ENCODE data around the gene PRKAG2.

Gene PRKAG2

DNA sequence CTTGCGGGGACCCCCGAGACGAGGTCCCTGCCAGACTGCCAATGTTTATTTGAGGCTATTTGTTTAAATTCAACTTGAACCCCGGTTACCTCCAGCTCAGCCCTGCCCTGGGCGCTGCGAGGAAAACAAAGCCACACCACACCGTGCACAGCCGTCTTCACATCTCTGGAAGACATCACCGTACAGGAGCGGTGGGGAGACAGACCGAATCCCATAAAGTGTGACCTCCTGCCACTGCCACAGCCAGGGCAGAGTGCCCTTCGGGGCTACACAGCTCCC is 40.0 kb downstream of the PRKAG2 start:
- Histone ChIP-seq H3K27ac (ENCODE audit: low read depth, low read length) (no peak overlapping the region), H3K4me1 (ENCODE audit: control insufficient read depth in 5 of 5, insufficient read depth in 5 of 5, low read length in 5 of 5) (peaks cover 0 to 28% (median 18%) of the 10 kb centered on the region in 5 donors), H3K4me3 (ENCODE audit: low read depth in 1 of 5, low read length in 5 of 5) (no peak overlapping the region), H3K27me3 (ENCODE audit: control insufficient read depth in 5 of 5, insufficient read depth in 4 of 5, low read length in 5 of 5) (no peaks in the 10 kb centered on the region), H3K9me3 (ENCODE audit: control insufficient read depth in 5 of 5, low read length in 5 of 5) (no peaks in the 10 kb centered on the region), H3K36me3 (ENCODE audit: control insufficient read depth in 5 of 5, insufficient read depth in 5 of 5, low read length in 5 of 5) (peaks cover 0 to 13% (median 7%) of the 10 kb centered on the region in 5 donors), H3K9ac (ENCODE audit: low read length in 5 of 5) (no peak overlapping the region)

DNA sequence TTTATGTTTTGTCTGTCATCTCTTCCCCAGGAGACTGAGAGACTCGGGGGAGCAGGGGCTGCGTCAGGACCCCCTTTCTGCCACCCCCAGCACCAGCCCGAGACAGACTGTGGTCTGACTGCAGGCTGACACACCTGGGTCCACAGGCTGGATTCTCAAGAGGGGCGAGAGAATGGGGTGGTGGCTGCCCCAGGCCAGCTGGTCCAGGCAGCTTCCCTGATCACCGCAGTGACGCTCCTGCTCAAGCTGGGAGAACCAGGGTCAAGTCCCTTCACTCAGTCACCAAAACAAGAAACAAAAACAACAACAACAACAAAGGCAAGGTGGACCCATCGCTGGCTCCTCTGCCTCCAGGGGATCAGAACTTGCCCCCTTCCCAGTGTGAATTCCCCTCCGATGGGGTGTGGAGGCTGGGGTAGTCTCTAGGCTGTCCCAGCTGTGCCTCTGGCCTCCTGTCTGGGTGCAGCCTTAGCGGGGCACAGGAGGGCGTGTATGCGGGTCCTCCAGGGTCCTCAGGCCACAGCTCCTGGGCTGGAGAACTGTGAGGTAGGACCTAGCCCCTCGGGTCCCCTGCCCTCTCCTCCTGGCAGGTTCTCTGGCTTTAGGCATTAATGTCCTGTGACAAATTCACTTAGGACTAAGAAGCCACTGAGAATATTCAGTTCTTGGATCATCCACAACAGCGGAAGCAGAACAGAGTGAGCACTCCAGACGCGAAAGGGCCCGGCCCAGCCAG is 40.6 kb downstream of the PRKAG2 start:
- no peaks in the 10 kb centered on the region for H3K9me3 ChIP-seq (ENCODE audit: control insufficient read depth in 5 of 5, low read length in 5 of 5)
- H3K4me1 ChIP-seq (ENCODE audit: control insufficient read depth in 5 of 5, insufficient read depth in 5 of 5, low read length in 5 of 5) = peaks cover 0 to 28% (median 18%) of the 10 kb centered on the region in 5 donors
- no peak overlapping the region for H3K4me3 ChIP-seq (ENCODE audit: low read depth in 1 of 5, low read length in 5 of 5)
- H3K27me3 ChIP-seq (ENCODE audit: control insufficient read depth in 5 of 5, insufficient read depth in 4 of 5, low read length in 5 of 5) = no peaks in the 10 kb centered on the region
- no peak overlapping the region for H3K9ac ChIP-seq (ENCODE audit: low read length in 5 of 5)
- peaks cover 0 to 13% (median 6%) of the 10 kb centered on the region in 5 donors for H3K36me3 ChIP-seq (ENCODE audit: control insufficient read depth in 5 of 5, insufficient read depth in 5 of 5, low read length in 5 of 5)
- no peak overlapping the region for H3K27ac ChIP-seq (ENCODE audit: low read depth, low read length)

DNA sequence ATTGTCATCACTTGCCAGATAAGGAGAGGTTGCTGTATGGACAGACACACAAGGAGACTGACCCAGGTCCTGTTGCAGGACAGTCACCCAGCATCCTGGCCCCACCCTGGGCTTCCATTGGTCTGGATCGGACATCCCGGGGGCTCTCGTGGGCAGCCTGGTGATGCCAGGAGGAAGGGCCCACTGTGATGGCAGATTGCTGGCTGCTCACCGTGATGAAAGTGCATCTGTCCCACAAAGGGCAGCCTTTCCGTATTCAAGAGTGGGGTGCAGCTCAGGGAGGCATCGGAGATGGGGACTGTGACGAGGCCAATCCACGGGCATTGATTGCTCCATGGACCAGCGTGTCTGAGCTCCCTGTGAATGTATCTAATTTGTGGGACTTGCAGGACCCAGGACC is 41.3 kb downstream of the PRKAG2 start:
- H3K4me1 ChIP-seq (ENCODE audit: control insufficient read depth in 5 of 5, insufficient read depth in 5 of 5, low read length in 5 of 5) = peaks cover 0 to 28% (median 18%) of the 10 kb centered on the region in 5 donors
- H3K9me3 ChIP-seq (ENCODE audit: control insufficient read depth in 5 of 5, low read length in 5 of 5) = no peaks in the 10 kb centered on the region
- no peak overlapping the region for H3K27ac ChIP-seq (ENCODE audit: low read depth, low read length)
- no peak overlapping the region for H3K9ac ChIP-seq (ENCODE audit: low read length in 5 of 5)
- no peak overlapping the region for H3K4me3 ChIP-seq (ENCODE audit: low read depth in 1 of 5, low read length in 5 of 5)
- no peaks in the 10 kb centered on the region for H3K27me3 ChIP-seq (ENCODE audit: control insufficient read depth in 5 of 5, insufficient read depth in 4 of 5, low read length in 5 of 5)
- peaks cover 0 to 13% (median 6%) of the 10 kb centered on the region in 5 donors for H3K36me3 ChIP-seq (ENCODE audit: control insufficient read depth in 5 of 5, insufficient read depth in 5 of 5, low read length in 5 of 5)

DNA sequence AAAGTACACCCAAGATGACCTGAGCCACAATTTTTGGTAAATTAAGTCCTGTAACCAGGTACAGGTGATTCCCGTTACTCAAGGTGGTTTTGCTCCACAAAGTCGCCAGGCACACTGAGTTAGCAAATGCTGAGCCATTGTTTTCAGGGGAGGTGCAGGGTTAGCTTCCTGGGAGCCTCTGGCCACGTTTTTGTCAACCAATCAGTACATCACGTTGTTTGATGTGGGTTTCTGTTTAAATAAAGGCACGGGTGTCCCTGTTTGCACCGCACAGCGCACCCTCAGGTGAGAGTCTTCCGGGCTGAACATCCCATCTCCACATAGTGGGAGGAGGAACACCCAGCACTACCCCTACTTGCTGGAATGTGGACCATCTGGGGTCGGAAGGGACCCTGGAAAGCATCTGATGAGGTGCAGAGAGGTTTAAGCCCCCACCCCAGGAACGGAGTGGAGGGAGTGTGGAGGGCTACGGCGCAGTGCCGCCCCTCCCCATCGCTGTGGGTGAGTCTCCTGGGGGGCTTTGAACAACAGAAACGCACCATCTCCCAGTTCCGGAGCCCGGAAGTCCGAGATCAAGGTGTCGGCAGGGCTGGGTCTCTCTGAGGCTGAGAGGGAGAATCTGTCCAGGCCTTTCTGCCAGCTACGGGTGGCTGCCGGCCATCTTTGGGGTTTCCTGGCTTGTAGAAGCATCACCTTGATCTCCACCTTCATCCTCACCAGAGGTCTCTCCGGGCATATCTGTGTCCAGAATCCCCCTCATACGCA is 42.5 kb downstream of the PRKAG2 start:
- Histone ChIP-seq H3K4me3 (ENCODE audit: low read depth in 1 of 5, low read length in 5 of 5) (no peak overlapping the region), H3K4me1 (ENCODE audit: control insufficient read depth in 5 of 5, insufficient read depth in 5 of 5, low read length in 5 of 5) (peaks cover 0 to 21% (median 15%) of the 10 kb centered on the region in 5 donors), H3K27ac (ENCODE audit: low read depth, low read length) (no peak overlapping the region), H3K9ac (ENCODE audit: low read length in 5 of 5) (no peak overlapping the region), H3K27me3 (ENCODE audit: control insufficient read depth in 5 of 5, insufficient read depth in 4 of 5, low read length in 5 of 5) (no peaks in the 10 kb centered on the region), H3K9me3 (ENCODE audit: control insufficient read depth in 5 of 5, low read length in 5 of 5) (no peaks in the 10 kb centered on the region), H3K36me3 (ENCODE audit: control insufficient read depth in 5 of 5, insufficient read depth in 5 of 5, low read length in 5 of 5) (peaks cover 0 to 13% (median 6%) of the 10 kb centered on the region in 5 donors)

DNA sequence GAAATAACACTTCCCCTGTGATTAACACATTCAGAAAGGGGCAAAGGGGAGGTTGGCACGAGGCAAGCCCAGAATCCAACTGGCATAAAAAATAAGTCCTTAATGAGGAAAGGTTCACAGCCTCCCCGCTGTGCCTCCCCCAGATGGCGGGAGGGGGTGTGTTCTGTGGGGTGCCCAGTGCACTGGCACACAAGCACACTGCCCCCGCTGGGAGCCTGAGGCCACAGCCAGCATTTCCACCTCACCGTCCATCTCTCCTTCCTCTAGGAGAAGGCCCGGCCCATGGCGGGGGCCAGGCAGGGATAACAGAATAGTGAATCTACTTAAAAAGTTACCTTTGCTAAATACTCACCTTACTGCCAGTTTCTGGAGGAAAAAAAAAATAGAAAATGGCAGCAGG is 43.2 kb downstream of the PRKAG2 start:
- peaks cover 0 to 13% (median 6%) of the 10 kb centered on the region in 5 donors for H3K36me3 ChIP-seq (ENCODE audit: control insufficient read depth in 5 of 5, insufficient read depth in 5 of 5, low read length in 5 of 5)
- peaks cover 0 to 14% (median 11%) of the 10 kb centered on the region in 5 donors for H3K4me1 ChIP-seq (ENCODE audit: control insufficient read depth in 5 of 5, insufficient read depth in 5 of 5, low read length in 5 of 5)
- no peaks in the 10 kb centered on the region for H3K27me3 ChIP-seq (ENCODE audit: control insufficient read depth in 5 of 5, insufficient read depth in 4 of 5, low read length in 5 of 5)

DNA sequence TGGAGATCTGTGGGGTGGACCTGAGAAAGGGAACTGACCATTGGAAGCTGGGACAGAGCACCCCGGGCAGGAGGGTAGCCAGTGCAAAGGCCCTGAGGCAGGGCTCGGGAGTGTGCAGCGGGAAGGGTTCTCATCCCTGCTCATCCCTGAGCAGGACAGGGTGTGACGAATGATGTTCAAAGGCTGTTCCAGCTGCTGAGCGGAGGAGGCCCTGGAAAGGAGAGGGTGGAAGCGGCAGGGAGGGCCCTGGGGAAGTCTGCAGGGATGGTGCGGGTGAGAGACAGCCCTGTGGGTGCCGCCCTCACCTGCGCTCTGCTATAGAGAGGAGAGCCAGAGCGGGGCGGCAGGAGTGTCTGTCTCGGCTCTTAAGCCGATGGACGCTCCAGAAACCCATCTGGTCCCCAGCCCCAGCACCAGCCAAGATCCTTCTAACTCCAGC is 43.7 kb downstream of the PRKAG2 start:
- Histone ChIP-seq H3K36me3 (ENCODE audit: control insufficient read depth in 5 of 5, insufficient read depth in 5 of 5, low read length in 5 of 5) (peaks cover 0 to 13% (median 6%) of the 10 kb centered on the region in 5 donors), H3K9ac (ENCODE audit: low read length in 5 of 5) (no peak overlapping the region), H3K27me3 (ENCODE audit: control insufficient read depth in 5 of 5, insufficient read depth in 4 of 5, low read length in 5 of 5) (no peaks in the 10 kb centered on the region), H3K9me3 (ENCODE audit: control insufficient read depth in 5 of 5, low read length in 5 of 5) (no peaks in the 10 kb centered on the region), H3K27ac (ENCODE audit: low read depth, low read length) (no peak overlapping the region), H3K4me1 (ENCODE audit: control insufficient read depth in 5 of 5, insufficient read depth in 5 of 5, low read length in 5 of 5) (peaks cover 0 to 10% (median 8%) of the 10 kb centered on the region in 5 donors), H3K4me3 (ENCODE audit: low read depth in 1 of 5, low read length in 5 of 5) (no peak overlapping the region)

More for the DNA sequence above, 43.2 kb downstream of the PRKAG2 start:
- Histone ChIP-seq H3K9ac (ENCODE audit: low read length in 5 of 5) (no peak overlapping the region), H3K4me3 (ENCODE audit: low read depth in 1 of 5, low read length in 5 of 5) (no peak overlapping the region), H3K9me3 (ENCODE audit: control insufficient read depth in 5 of 5, low read length in 5 of 5) (no peaks in the 10 kb centered on the region), H3K27ac (ENCODE audit: low read depth, low read length) (no peak overlapping the region)

DNA sequence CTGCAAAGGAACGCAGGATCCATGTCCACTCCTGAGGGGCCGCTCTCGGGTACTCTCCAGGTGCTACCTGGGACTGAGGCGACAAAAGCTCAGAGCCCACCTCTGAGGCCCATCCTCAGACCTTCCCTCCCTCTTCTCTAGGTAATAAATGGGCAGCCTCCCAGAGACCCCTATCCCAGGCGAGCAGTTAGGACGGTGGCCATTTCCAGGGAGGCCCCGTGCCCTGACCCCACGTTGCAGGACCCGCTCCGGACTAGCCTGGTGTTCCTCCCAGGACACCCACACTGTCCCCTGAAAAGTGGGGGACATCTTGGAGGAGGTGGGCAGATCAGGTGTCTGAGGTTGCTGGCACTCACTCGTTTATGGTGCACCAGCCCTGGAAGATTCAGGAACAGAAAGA is 44.3 kb downstream of the PRKAG2 start:
- Histone ChIP-seq H3K9me3 (ENCODE audit: control insufficient read depth in 5 of 5, low read length in 5 of 5) (no peaks in the 10 kb centered on the region), H3K27me3 (ENCODE audit: control insufficient read depth in 5 of 5, insufficient read depth in 4 of 5, low read length in 5 of 5) (no peaks in the 10 kb centered on the region), H3K4me1 (ENCODE audit: control insufficient read depth in 5 of 5, insufficient read depth in 5 of 5, low read length in 5 of 5) (peaks cover 0 to 4% (median 3%) of the 10 kb centered on the region in 5 donors), H3K9ac (ENCODE audit: low read length in 5 of 5) (no peak overlapping the region), H3K36me3 (ENCODE audit: control insufficient read depth in 5 of 5, insufficient read depth in 5 of 5, low read length in 5 of 5) (peaks cover 0 to 13% (median 6%) of the 10 kb centered on the region in 5 donors), H3K4me3 (ENCODE audit: low read depth in 1 of 5, low read length in 5 of 5) (no peak overlapping the region), H3K27ac (ENCODE audit: low read depth, low read length) (no peak overlapping the region)

DNA sequence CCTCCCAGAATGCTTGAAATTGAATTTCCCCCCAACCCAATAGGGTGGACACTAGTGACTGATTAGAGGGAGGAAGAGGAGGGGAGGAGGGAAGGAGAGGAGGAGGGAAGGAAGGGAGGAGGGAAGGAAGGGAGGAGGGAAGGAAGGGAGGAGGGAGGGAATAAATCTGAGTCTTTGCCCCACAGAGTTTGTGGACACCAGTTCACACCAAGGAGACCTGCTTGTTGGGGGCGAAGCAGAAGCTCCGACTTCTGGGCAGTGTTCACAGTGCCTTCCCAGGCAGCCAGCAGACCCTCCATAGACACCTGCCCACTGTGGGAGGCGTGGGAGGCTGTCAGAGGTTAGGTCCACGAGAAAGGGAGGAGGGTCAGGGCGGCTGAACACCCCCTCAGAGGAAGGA is 44.8 kb downstream of the PRKAG2 start:
- no peak overlapping the region for H3K4me3 ChIP-seq (ENCODE audit: low read depth in 1 of 5, low read length in 5 of 5)
- H3K27ac ChIP-seq (ENCODE audit: low read depth, low read length) = no peak overlapping the region
- peaks cover 0 to 13% (median 6%) of the 10 kb centered on the region in 5 donors for H3K36me3 ChIP-seq (ENCODE audit: control insufficient read depth in 5 of 5, insufficient read depth in 5 of 5, low read length in 5 of 5)
- H3K27me3 ChIP-seq (ENCODE audit: control insufficient read depth in 5 of 5, insufficient read depth in 4 of 5, low read length in 5 of 5) = no peaks in the 10 kb centered on the region
- no peak overlapping the region for H3K9ac ChIP-seq (ENCODE audit: low read length in 5 of 5)
- no peaks in the 10 kb centered on the region for H3K9me3 ChIP-seq (ENCODE audit: control insufficient read depth in 5 of 5, low read length in 5 of 5)
- no peaks in the 10 kb centered on the region for H3K4me1 ChIP-seq (ENCODE audit: control insufficient read depth in 5 of 5, insufficient read depth in 5 of 5, low read length in 5 of 5)

DNA sequence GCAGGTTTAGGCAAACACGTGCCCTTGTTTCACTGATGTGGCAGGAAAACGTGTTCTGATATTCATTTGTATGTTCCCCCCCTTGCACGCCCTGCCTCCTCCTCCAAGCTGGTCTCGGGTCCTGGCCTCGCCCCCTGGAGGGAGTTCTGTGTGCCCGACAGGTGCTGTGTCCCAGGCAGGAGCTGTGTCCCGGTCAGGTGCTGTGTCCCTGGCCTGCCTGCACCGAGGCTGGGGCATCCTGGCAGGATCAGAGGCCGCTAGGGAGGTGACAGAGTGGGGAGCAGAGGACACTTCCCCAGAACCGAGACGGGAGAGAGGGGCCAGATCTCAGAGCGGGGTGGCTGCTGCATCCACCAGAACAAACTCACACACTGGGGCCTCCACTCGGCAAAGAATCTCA is 45.3 kb downstream of the PRKAG2 start:
- no peaks in the 10 kb centered on the region for H3K9me3 ChIP-seq (ENCODE audit: control insufficient read depth in 5 of 5, low read length in 5 of 5)
- peaks cover 0 to 13% (median 6%) of the 10 kb centered on the region in 5 donors for H3K36me3 ChIP-seq (ENCODE audit: control insufficient read depth in 5 of 5, insufficient read depth in 5 of 5, low read length in 5 of 5)
- peaks cover 0 to under 1% (median 0%) of the 10 kb centered on the region in 5 donors for H3K4me1 ChIP-seq (ENCODE audit: control insufficient read depth in 5 of 5, insufficient read depth in 5 of 5, low read length in 5 of 5)
- no peaks in the 10 kb centered on the region for H3K27me3 ChIP-seq (ENCODE audit: control insufficient read depth in 5 of 5, insufficient read depth in 4 of 5, low read length in 5 of 5)
- H3K4me3 ChIP-seq (ENCODE audit: low read depth in 1 of 5, low read length in 5 of 5) = no peak overlapping the region
- no peak overlapping the region for H3K9ac ChIP-seq (ENCODE audit: low read length in 5 of 5)
- no peak overlapping the region for H3K27ac ChIP-seq (ENCODE audit: low read depth, low read length)

DNA sequence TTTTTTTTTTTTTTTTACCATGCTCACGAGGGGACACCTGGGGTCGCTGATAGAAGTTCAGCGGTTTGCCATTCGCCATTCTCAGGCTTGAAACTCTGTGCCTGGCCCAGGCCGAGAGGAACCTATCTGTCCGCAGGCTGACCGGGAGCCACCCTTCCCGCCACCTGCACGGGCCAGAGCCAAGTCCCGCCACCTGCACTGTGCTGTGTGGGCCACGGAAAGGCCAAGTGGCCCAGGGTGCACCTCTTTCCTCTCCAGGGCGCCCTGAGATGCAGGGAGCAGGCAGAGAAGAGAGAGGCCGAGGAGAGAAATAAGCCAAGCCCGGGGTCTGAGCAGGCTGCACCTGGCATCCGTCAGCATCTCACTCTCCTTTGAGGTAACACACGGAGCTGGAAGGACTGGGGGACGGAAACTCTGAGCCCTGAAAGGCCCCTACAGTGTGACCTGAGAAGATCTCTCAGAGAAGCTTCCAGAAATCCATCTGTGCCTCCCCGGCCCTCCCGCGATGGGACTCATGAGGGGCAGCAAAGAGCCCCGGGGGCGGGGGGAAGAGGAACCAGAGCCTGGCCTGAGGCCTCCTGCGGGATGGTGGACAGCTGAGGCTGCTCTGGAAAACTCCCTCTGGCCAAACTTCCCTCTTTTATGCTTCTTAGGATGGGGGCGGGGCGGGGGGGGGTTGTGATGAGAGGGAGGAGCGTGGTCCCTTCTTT is 46.6 kb downstream of the PRKAG2 start:
- Histone ChIP-seq H3K4me3 (ENCODE audit: low read depth in 1 of 5, low read length in 5 of 5) (no peak overlapping the region), H3K36me3 (ENCODE audit: control insufficient read depth in 5 of 5, insufficient read depth in 5 of 5, low read length in 5 of 5) (peaks cover 0 to 13% (median 6%) of the 10 kb centered on the region in 5 donors), H3K4me1 (ENCODE audit: control insufficient read depth in 5 of 5, insufficient read depth in 5 of 5, low read length in 5 of 5) (peaks cover 0 to 12% (median 7%) of the 10 kb centered on the region in 5 donors), H3K27me3 (ENCODE audit: control insufficient read depth in 5 of 5, insufficient read depth in 4 of 5, low read length in 5 of 5) (no peaks in the 10 kb centered on the region), H3K27ac (ENCODE audit: low read depth, low read length) (no peak overlapping the region), H3K9me3 (ENCODE audit: control insufficient read depth in 5 of 5, low read length in 5 of 5) (no peaks in the 10 kb centered on the region), H3K9ac (ENCODE audit: low read length in 5 of 5) (no peak overlapping the region)
